GM10266 (cell line): Measurements from ENCODE around the gene LRRC46.

Source experiments
- DNase-seq: peaks from one replicate; pipeline ENCODE4 v3.0.0; 2012; ENCODE audit errors: extremely low spot score
- CTCF ChIP-seq: IDR thresholded peaks from 2 replicates; pipeline ENCODE4 v1.5.1; 2012; ENCODE audit warnings: mild to moderate bottlenecking, low read depth; ENCODE audit not compliant: control insufficient read depth, insufficient read depth; ENCODE audit errors: missing control alignments

The LRRC46 gene

GRCh38 chr17:47804461-47804860 is 27.0 kb upstream of the LRRC46 start:
- TF ChIP-seq CTCF: no peak
- no peak for DNase-seq

DNA sequence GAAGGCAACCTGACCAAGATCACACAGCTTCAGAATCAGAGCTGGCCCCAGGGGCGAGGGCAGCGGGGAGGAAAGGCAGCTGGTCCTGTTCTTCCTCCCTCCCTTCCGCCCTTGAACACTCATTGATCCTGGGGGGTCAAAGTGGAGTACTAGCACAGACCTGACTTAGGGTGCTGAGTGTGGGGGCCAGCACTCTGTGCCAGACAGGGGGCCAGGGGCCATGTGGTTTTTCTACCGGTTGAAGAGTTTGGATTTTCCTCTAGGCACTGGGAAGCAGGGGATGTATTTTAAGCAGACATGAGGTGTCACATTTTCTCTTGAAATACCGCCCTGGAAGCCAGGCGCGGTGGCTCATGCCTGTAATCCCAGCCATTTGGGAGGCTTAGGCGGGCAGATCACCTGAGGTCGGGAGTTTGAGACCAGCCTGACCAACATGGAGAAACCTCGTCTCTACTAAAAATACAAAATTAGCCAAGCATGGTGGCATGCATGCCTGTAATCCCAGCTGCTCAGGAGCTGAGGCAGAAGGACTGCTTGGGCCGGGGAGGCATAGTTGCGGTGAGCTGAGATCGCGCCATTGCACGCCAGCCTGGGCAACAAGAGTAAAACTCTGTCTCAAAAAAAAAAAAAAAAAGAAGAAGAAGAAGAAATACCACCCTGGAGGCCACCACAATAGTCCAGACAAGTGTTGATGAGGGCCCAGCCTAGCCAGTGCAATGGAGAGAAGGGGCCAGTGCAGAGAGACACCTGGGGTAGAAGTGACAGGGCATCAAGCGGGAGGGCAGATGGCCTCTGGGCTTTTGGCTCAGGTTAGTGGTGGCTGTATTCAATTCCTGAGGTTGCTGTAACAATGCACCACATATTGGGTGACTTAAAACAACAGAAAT is 25.2 kb upstream of the LRRC46 start:
- DNase-seq: no peak
- TF ChIP-seq CTCF: no peak

DNA sequence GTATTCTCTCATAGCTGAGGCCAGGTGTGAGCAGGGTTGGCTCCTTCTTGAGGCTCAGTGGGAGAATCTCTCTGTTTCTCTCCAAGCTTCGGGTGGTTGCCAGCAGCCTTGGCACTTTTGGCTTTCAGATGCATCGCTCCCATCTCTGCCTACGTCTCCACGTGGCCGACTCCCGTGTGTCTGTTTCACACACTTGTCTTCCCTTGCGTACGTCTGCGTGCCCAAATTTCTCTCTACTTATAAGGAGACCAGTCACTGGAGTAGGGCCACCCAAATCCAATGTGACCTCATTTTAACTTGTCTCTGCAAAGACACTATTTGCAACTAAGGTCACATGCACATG is 24.6 kb upstream of the LRRC46 start:
- no peak for DNase-seq
- TF ChIP-seq CTCF: no peak

GRCh38 chr17:47807421-47807820 is 24.0 kb upstream of the LRRC46 start:
- DNase-seq: no peak
- no peak for TF ChIP-seq CTCF

DNA sequence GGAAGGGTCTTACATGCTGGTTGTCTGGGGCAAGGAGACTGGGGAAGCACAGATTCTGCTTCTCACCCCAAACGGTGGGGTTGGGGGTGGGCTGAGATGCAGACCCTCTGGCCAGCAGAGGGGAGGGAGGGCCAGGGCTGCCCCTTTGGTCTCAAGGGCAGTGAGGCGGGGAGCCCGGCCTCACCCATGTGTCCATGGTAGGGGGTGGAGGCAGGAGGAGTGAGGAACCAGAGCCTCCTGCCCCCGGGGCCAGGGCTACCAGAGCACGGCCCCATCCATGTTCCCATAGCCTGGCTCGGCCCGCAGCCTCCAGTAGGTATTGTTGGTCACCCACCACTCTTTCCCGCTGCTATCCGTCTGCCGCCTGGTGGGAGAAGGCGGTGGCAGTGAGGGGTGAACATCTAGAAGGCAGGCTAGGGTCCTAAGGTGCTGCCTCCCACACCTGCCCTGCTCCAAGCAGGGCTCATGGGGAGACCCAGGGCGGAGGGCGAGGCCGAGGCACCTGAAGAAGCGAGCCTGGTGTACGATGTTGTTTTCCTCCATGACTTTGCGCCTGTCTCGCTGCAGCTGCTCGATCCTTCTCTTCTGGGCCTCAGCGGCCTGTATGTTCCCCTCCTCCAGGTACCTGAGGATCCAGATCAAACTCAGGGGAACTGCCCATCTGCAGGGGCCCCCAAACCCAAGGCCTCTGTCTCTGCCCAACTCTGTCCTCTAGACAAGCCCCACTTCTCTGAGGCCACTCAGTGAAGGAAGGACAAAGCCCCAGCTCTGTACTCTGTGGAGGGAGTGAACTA is 23.2 kb upstream of the LRRC46 start:
- DNase-seq: no peak
- TF ChIP-seq CTCF: no peak

- DNase-seq: no peak
- TF ChIP-seq CTCF: no peak
These were observed 22.5 kb upstream of the LRRC46 start for GRCh38 chr17:47808830-47809480.

- DNase-seq: no peak
- no peak for TF ChIP-seq CTCF
These were observed 21.2 kb upstream of the LRRC46 start for GRCh38 chr17:47810200-47810821.
